Posterior vena cava (tissue), 2 donors: ENCODE data around the gene UNG. TPM values are rescaled to one million over a fixed set of nuclear protein-coding genes. Genes with fewer than 3 reads are reported as not detected.
"Not testable (repeated sequence)": the region's sequence is repeated elsewhere in the genome, so short reads cannot be mapped to it uniquely, and the experiment has no call there.

Experiments
- DNase-seq: peaks from one replicate; pipeline ENCODE4 v3.0.0-alpha.2; 2020; ENCODE audit warnings: low spot score
- intact Hi-C, 2 donors: fragments of 100-400 bp; cut with DNase I; formaldehyde crosslinking; loops; one replicate each; pipeline versions ENCODE4 v1.14.1 to v1.14.2; 2022 to 2023
- total RNA-seq, 2 donors: library from RNA; stranded (reverse); fragmentation: NEBNext Ultra II Directional; extraction: Animal tissue kit (Norgen Biotek cat#: 25700); gene quantifications; one replicate each; pipeline ENCODE4 v1.2.1, GENCODE V29; 2021
- donor health status: DM: yes; HTN: yes; CAD: no.
- donor health status: DM: yes; HTN: yes; CAD: no.

Gene UNG
- total RNA-seq, 2 donors from 2014 or later = 10.3 to 11.1 TPM

GRCh38 chr12:109144224-109144623, 46.8 kb downstream of the UNG start:
- DNase-seq = no peak
- intact Hi-C loops = no loop called here

- intact Hi-C loops = not testable (repeated sequence)
- DNase-seq = peak; percentile 14
These were observed 49.7 kb downstream of the UNG start for GRCh38 chr12:109147126-109147525.

- intact Hi-C loops = no loop called here
- peak; percentile 66 for DNase-seq
These were observed 50.6 kb downstream of the UNG start for GRCh38 chr12:109147954-109148353.

DNA sequence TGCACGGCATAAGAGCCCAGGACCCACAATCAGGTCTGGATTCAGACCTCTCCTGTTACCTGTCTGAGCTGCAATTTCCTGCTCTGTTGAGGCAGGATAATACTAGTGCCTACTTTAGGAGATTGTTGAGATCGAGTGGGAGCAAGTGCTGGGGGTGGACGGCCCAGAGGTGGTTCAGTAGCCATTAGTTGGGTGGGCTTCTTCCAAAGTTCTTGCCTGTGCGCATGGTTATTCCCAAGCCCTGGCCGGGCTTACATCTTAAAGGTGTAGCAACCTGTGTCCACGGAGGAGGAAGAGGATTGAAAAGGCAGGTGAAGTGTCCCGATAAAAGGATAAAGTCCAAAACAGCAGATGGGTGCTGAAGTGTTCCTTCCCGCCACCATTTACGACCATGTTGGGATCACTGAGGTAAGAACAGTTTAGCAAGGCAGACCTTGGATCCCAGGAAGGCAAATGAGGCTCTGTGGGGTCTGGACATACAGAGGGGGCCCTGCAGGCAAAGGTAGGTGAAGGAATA, 52.8 kb downstream of the UNG start:
- DNase-seq = peak; percentile 52
- intact Hi-C loops = no loop called here

- DNase-seq = no peak
- intact Hi-C loops = no loop called here
These were observed 54.1 kb downstream of the UNG start for GRCh38 chr12:109151457-109151856.

DNA sequence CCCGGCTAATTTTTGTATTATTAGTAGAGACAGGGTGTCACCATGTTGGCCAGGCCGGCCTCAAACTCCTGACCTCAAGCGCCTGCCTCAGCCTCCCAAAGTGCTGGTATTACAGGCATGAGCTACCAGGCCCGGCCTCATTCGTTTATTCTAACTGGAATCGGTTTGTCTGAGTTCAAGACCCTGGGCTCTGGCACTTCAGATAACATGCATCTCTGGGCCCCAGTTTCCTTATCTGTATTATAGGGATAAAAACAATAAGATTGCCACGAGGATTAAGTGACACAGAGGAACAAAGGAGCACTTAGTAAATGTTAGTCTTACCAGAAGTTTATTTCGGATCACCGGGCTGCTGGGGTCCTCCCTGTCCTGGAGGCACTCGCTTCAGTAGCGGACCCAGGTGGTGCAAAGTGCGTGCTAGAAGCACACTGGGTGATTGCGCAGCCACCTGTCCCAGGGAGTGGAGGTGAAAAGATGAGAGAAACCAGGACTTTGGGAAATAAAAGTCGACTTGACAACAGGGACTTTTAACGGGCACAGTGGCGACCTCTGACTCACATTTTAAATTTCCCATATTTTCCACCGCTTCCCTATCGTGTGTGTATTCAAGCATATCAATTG, 56.5 kb downstream of the UNG start:
- DNase-seq = peak; percentile 72
- intact Hi-C loops = no loop called here

- intact Hi-C loops = no loop called here
- DNase-seq = peak; percentile 96
These were observed 57.3 kb downstream of the UNG start for GRCh38 chr12:109154451-109155438.

- no peak for DNase-seq
These were observed 58.6 kb downstream of the UNG start for GRCh38 chr12:109156036-109156435.

DNA sequence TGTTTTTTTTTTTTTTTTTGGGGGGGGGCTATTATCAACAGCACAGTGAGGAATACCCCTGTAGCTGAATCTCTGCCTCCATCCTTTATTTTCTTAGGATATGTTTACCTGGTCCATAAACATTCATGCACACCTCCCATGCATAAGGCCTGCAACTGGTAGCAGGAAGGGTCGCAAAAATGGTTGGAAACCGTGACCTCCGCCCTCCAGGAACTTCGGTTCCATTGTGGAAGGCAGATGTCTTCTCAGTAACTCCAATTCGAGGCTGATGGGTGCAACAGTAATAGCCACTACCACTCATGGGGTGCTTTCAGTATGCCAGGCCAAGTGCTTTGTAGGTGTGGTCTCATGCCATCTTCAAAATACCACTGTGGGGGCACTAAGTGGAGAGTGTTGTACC, 59.2 kb downstream of the UNG start:
- intact Hi-C loops = no loop called here

More at GRCh38 chr12:109156036-109156435, 58.6 kb downstream of the UNG start:
- intact Hi-C loops = no loop called here

GRCh38 chr12:109157986-109158385, 60.6 kb downstream of the UNG start:
- intact Hi-C loops = no loop called here
- DNase-seq = peak; percentile 12

More for the DNA sequence above, 59.2 kb downstream of the UNG start:
- DNase-seq = peak; percentile 42

GRCh38 chr12:109160433-109160832, 63.0 kb downstream of the UNG start:
- no peak for DNase-seq

More at GRCh38 chr12:109160433-109160832, 63.0 kb downstream of the UNG start:
- intact Hi-C loops = no loop called here

Other genes with a start within 250 kb of the UNG start
- 10 to 100 TPM; 34.7 to 43.9 TPM for gene SSH1, start 240.0 kb upstream of the UNG start, total RNA-seq
- under 1 TPM in 1 of 2 donors, not detected in 1; 0.28 TPM for gene DAO, start 217.5 kb upstream of the UNG start, total RNA-seq
- gene SVOP, start 76.5 kb upstream of the UNG start, total RNA-seq = not detected
- gene USP30, start 45.0 kb upstream of the UNG start, total RNA-seq = 1 to 10 TPM; 8.1 to 8.3 TPM
- gene ALKBH2, start 4.1 kb upstream of the UNG start, total RNA-seq = 10 to 100 TPM; 13.3 to 18.4 TPM
- 10 to 100 TPM; 29.4 to 49.7 TPM for gene ACACB, start 19.0 kb downstream of the UNG start, total RNA-seq
- not detected for gene FOXN4, start 211.7 kb downstream of the UNG start, total RNA-seq